SU-DHL-6 (cell line): Measurements from ENCODE around the gene DAAM2.

Experiments
- EZH2phosphoT487 ChIP-seq: fragments of 200-600 bp; sonication (generic), shearing (Covaris generic); conservative IDR thresholded peaks from 2 replicates; pipeline ENCODE4 v1.6.1; 2018; ENCODE audit warnings: mild to moderate bottlenecking, antibody characterized with exemption, low read length, moderate library complexity, mixed read lengths
- TF ChIP-seq, protein P1 (sequence below): fragments of 200-600 bp; sonication (generic); IDR thresholded peaks from one replicate; pipeline ENCODE4 v1.5.1; 2017; ENCODE audit warnings: antibody characterized with exemption, mild to moderate bottlenecking, low read length, moderate library complexity; ENCODE audit not compliant: insufficient read depth, poor library complexity, severe bottlenecking

GRCh38 chr6:39917981-39918380, 125.8 kb downstream of the DAAM2 start:
- TF ChIP-seq, protein P1, sequence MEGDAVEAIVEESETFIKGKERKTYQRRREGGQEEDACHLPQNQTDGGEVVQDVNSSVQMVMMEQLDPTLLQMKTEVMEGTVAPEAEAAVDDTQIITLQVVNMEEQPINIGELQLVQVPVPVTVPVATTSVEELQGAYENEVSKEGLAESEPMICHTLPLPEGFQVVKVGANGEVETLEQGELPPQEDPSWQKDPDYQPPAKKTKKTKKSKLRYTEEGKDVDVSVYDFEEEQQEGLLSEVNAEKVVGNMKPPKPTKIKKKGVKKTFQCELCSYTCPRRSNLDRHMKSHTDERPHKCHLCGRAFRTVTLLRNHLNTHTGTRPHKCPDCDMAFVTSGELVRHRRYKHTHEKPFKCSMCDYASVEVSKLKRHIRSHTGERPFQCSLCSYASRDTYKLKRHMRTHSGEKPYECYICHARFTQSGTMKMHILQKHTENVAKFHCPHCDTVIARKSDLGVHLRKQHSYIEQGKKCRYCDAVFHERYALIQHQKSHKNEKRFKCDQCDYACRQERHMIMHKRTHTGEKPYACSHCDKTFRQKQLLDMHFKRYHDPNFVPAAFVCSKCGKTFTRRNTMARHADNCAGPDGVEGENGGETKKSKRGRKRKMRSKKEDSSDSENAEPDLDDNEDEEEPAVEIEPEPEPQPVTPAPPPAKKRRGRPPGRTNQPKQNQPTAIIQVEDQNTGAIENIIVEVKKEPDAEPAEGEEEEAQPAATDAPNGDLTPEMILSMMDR, result no peak
- TF ChIP-seq EZH2phosphoT487, result no peak
